GM19193 (cell line): Measurements from ENCODE around the gene TNKS2.

Experiments used
- POLR2A ChIP-seq: IDR thresholded peaks from 4 replicates; pipeline ENCODE4 v1.6.1; 2011; ENCODE audit not compliant: insufficient read depth, insufficient read length; ENCODE audit errors: extremely low read depth

TNKS2 gene

DNA sequence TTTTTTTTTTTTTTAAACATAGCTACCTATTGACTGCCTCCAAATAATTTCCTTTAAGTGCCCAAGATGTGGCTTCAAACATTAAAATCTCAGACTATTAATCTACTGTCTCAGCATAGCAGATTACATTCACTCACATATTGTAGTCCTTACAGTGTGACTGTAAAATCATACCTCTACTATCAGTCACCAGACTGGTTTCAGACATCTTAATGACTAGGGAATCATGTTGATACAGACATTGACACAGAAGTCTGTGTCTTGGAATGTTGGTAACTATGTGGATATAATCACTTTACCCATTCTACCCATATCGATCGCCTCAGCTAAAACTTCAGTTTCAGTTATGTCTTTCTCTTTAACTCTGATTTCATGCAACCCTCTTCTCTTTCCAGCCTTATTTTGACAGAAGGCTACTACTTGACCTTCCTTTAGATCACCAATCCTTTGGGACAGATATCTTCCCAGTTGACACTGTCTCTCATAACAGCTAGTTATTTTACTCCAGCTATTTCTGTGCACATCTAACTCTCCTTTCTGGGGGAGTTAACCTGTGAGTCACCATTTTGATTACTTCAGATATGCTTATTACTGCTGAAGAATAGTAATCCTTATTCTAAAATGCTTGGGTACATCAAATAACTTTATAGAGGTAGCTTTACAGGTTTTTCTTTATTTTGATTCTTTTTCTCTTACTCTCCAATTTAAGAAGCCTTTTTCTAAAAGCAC, 7.0 kb downstream of the TNKS2 start:
- TF ChIP-seq POLR2A: no peak

DNA sequence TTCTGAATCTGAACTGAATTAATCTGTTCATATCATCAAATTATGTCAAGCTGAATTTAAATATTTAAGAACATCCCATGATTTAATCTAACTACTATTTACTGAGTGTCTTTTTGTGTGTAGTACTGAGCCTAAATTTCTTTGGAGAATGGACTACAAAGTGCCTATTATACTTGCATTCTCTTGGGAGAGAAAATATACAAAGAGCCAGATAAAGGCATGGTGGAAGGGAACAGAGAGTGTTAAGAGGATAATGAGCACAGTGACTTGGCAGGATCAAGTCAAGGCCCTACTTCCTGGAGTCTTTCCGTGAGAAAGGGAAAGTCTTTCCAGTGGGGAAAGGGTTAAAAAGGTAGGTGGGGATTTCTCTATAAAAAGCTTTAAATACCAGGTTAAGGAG, 15.0 kb downstream of the TNKS2 start:
- no peak for TF ChIP-seq POLR2A

DNA sequence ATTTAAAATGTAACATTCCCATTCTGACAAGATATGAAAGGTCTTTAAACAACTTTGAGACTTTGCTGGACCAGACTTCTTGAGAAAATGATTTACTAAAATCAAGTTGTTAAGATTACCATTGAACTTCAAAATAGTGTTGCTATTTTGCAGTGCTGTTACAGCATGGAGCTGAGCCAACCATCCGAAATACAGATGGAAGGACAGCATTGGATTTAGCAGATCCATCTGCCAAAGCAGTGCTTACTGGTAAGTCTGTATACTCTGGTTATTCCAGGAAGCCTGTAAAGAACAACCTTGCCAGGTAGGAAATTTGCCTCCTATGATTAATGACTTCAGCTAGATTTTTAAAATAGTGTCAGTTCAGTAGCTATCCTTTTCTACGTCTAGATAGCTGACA, 18.8 kb downstream of the TNKS2 start:
- TF ChIP-seq POLR2A: no peak

DNA sequence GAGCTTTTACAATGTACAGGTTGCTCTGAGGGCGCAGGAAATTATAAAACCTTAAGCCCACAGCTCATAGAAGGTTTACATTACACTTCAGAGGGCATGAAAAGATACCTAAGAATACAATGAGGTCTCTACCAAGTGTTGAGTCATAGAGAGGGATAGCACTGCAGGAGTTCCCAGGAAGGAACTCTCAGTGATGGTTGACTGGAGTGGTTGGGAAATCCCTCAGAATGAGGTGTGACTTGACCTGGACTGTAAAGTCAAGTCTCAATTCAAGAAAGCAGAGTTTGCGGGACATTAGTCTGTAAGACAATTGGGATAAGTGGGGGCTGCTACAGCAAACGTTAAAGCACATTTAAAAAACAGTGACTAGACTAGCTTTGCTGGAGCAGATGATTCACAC, 21.9 kb downstream of the TNKS2 start:
- TF ChIP-seq POLR2A: no peak

DNA sequence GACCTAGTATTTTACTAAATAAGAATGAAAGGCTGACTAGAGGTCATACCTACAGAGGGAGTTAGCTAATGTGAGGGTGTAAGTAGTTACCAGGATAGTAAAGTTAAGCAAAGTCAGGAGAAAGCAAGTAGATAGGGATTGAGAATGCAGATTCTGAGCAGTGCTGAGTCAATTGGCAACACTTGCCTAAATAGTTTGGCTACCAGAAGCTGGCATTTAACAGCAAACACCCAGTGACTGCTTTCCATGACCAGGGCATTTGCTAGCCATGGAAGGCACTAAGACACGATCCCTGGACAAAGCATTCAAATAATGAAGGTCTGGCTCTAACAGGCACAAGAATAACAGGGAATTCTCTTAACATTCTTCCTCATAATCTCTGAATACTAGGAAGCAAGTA, 25.9 kb downstream of the TNKS2 start:
- no peak for TF ChIP-seq POLR2A

DNA sequence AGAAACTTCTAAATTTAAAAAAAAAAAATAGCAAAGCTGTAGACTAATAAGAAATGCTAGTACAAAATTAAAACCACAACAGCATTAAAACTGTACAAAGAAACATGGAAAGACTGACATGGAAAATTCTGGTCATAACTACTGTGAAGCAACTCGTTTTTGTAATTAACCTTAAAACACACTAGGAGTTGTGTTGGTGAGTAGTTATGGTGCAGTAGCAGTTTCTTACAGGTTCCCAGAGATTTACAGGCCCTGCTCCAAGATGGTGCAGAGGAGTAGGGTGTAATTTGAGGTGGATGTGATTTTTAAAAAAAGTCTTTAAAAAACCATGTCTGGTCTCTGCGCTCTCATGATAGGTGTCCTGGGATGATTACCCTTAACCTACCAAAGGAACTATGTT, 31.0 kb downstream of the TNKS2 start:
- TF ChIP-seq POLR2A: no peak

DNA sequence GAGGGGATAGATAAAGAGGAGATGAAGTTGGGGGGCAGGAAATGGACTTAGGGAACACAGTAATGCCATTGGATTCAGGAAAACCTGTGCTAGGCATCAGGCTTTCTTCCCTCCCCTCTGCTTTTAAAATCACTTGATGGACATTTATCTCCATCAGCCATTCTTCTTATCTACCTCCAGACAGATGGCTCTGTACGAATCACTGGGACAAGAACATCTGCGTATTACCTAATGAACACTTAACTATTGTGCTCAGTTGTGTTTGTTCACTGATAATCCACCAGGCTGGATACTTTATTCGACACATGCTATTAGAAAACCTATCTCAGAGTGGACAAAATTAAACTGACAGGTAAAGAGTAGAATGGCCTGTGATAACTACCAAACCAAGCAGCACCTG, 40.0 kb downstream of the TNKS2 start:
- no peak for TF ChIP-seq POLR2A

DNA sequence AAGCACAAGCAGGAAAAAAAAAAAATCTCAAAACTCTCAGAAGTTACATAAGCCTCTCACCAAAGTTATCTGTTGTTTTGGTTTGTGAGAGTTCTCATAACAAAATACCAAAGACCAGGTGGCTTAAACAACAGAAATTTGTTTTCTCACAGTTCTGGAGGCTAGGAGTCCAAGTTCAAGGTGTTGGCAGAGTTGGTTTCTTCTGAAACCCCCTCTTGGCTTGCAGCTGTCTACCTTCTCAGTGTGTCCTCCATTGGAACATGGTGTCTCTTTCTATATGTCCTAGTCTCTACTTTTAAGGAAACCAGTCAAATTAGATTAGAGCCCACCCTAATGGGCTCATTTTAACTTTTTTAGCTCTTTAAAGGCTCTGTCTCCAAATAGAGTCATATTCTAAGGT, 44.9 kb downstream of the TNKS2 start:
- no peak for TF ChIP-seq POLR2A

DNA sequence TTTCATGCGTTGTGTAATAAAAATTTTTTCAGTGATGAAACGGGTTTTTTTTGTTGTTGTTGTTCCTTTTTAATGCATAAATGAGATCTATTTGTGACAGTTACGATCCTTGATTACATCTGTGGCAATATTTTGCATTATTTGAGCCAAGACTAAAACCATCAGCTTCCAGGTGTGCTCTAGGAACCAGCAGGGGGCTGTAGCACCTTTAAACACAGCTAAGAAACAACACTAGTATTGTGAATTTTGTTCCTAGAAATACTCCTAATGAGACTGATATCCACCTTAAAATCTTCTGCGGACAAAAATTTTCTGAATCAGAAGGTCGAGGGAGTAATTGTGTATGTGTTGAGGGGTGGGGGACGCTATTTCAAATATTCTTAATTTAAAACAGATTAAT, 58.4 kb downstream of the TNKS2 start:
- no peak for TF ChIP-seq POLR2A

DNA sequence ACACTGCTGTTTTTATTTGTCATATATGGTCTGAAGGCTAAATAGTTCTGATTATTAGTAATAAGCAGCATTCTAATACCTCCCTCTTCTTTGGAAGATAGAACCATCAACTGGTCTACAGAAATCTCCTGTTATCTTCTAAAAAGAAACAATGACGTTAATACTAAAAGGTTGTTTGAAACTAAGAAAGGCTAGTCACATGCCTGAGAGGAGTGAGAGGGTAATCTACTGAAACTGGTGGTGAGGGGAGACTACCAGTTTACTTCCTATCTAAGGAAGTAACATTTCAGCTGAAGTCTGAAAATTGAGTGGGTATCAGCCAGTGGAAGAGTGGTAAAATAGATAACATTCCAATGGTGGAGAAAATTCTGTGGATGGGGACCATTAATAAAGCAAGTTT, 62.7 kb downstream of the TNKS2 start:
- TF ChIP-seq POLR2A: no peak

DNA sequence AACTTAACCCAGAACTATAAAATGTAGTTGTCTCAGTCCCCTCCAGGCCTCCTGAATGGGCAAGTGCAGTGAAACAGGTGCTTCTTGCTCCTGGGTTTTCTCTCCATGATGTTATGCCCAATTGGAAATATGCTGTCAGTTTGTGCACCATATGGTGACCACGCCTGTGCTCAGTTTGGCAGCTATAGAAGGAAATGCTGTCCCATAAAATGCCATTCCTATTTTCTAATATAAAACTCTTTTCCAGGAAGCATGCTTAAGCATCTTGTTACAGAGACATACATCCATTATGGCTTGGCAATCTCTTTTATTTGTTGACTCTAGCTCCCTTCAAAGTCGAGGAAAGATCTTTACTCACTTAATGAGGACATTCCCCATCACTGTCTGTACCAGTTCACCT, 65.9 kb downstream of the TNKS2 start:
- no peak for TF ChIP-seq POLR2A

DNA sequence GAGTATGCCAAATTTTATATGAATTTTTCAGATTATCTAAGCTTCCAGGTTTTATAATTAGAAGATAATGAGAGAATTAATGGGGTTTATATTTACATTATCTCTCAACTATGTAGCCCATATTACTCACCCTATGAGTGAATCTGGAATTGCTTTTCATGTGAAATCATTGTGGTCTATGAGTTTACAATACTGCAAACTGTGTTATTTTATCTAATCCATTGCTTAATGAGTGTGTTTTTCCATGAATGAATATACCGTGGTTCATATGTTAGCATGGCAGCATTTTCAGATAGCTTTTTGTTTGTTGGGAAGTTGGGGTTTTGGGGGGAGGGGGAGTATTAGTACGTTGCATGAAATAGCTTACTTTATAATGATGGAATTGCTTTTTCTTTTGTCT, 66.5 kb downstream of the TNKS2 start:
- no peak for TF ChIP-seq POLR2A

DNA sequence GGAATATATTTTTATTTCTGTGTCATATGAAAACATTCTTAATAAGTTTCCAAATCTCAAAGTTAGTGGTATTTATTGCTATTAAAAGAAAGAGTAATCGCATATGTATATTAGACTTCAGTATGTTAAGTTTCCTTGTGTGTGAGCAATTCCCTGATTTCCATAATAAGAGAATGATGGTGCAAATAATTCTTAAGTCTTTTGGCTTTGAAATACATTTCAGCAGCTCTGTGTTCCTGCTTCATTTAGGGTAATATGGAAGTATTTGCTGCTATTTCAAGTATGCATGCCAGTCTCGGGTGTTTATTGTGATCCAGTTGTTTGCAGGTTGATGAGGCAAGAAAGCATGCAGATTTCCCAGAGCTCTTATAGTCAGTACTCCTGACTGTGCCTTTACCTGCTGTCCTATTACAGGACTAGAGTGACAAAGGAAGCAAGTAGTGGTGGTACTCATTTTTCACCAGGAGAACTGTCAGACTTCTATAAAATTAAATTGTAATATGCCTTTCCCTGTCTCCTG, 67.4 kb downstream of the TNKS2 start:
- TF ChIP-seq POLR2A: no peak

DNA sequence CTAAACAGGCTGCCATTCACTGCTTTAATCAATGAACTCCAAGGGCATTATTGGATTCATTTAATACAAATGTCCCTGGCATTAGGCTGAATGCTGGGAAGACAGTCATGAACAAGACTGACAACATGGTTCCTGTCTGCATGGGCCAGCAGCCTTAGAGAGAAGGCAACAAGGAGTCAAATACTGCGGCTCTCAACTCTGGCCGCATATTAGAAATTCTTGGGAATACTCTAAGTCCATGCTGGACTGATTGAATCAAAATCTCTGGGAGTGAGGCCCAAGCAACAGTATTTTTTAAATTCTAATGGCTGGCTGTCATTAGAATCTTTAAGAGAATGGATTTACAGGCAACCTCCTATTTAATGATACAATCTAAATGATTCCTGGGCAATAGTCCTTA, 76.9 kb downstream of the TNKS2 start:
- no peak for TF ChIP-seq POLR2A

DNA sequence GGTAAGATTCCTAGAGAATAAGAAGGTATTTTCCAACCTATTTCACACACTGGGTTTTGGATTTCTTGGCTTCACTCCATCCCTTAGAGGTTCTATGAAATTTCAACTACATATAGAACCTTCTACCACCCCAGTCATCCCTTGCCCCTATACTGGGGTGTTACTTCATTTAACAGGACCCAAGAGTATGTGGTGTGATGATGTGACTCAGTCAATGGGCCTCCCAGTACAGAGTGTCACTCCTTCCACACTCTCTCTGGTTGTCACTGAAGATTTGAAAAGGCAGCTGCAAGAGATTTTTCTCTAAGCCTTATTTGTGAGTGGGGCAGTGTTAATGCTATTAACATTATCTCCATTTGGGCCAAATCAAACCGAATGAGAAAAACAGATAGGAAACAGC, 77.6 kb downstream of the TNKS2 start:
- no peak for TF ChIP-seq POLR2A

DNA sequence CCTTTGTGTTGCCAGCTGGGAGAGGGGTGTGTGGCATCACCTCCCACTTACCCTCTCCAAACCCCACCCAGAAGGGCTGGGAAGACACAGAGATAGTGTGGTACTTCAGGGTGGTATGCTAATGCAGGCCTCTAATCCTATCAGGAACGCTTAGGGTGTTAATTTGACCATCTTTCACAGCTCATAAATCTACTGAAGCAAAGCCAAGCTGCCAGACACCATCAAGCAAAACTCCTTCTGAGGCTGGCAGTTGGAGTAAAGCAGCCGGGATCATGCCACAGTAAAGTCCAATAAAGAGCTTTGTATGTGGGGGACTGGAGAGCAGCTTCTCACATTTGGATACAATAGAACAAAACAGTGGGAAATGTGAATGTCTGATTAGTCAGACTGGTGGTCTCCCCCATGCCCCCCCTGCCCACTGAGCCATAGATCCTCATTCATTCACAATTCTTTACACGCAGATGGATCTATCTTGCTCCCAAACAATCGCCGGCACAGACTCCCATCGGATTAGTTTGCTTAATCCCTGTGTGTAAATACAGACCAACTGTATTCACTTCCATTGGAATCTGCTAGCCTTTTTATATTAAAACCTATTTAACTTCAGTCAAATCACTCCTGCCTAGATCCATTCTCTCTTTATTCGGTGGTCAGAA, 81.4 kb downstream of the TNKS2 start:
- no peak for TF ChIP-seq POLR2A

DNA sequence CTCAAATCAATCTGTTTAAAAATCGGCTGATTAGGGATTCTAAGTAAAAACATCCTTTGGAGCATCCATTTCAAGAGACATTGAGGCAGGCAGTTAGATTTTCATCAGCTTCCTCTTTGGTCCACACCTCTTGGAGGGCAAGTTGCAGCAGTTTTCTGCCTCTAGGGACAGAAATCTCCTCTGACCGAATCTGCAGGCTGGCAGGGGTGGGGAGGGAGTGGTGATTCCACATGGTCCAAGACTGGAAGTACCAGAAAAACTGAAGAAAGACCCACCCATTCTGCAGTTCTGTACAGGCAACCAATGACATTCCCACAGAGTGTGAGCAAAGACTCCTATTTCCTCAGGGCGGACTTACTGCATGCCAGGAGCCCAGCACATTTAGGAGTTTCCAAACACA, 82.1 kb downstream of the TNKS2 start:
- no peak for TF ChIP-seq POLR2A
